AG09309 (cell line): ENCODE measurements around the gene STPG4.
"Not testable (repeated sequence)": the region's sequence is repeated elsewhere in the genome, so short reads cannot be mapped to it uniquely, and the experiment has no call there.

Source experiments
- DNase-seq: peaks from one replicate; pipeline ENCODE4 v3.0.0-alpha.2; 2010; ENCODE audit warnings: low read depth
- H3K4me3 ChIP-seq: 2 replicates; pipeline ENCODE4 v1.5.1; 2011; ENCODE audit warnings: mild to moderate bottlenecking, low read depth, low read length, moderate library complexity; ENCODE audit not compliant: control insufficient read depth
- CTCF ChIP-seq: IDR thresholded peaks from 2 replicates; pipeline ENCODE4 v1.5.1; 2011; ENCODE audit warnings: mild to moderate bottlenecking, low read depth, low read length, inconsistent platforms; ENCODE audit not compliant: insufficient read depth, control insufficient read depth; ENCODE audit errors: missing control alignments

Gene STPG4

GRCh38 chr2:47128705-47129104 is 26.4 kb downstream of the STPG4 start:
- DNase-seq: no peak
- H3K4me3 ChIP-seq: no peak overlapping the region
- TF ChIP-seq CTCF: no peak

GRCh38 chr2:47127862-47128543 is 27.1 kb downstream of the STPG4 start:
- no peak for DNase-seq
- TF ChIP-seq CTCF: no peak
- H3K4me3 ChIP-seq: no peak overlapping the region

GRCh38 chr2:47126783-47127182 is 28.3 kb downstream of the STPG4 start:
- no peak overlapping the region for H3K4me3 ChIP-seq
- TF ChIP-seq CTCF: no peak
- no peak for DNase-seq

GRCh38 chr2:47124740-47125139 is 30.4 kb downstream of the STPG4 start:
- H3K4me3 ChIP-seq, DNase-seq: not testable (repeated sequence)

- H3K4me3 ChIP-seq, DNase-seq: not testable (repeated sequence)
Measured at GRCh38 chr2:47120424-47120823, 34.7 kb downstream of the STPG4 start.

- TF ChIP-seq CTCF: no peak
- no peak overlapping the region for H3K4me3 ChIP-seq
- peak; percentile 65 for DNase-seq
Measured at GRCh38 chr2:47119001-47119400, 36.1 kb downstream of the STPG4 start.

GRCh38 chr2:47118581-47118980 is 36.5 kb downstream of the STPG4 start:
- TF ChIP-seq CTCF: no peak
- H3K4me3 ChIP-seq: no peak overlapping the region
- DNase-seq: no peak
